ENCODE results near the gene RNLS. TPM values are rescaled to one million over a fixed set of nuclear protein-coding genes. Genes with fewer than 3 reads are reported as not detected.

The RNLS gene
- total RNA-seq, 1 experiment from 2014 or later, result 8.1 TPM

GRCh38 chr10:88466786-88467185 is 116.3 kb downstream of the RNLS start:
- no peaks in the 10 kb centered on the region for H3K36me3 ChIP-seq (ENCODE audit: insufficient read depth, low read length, poor library complexity, severe bottlenecking)
- no TSS peak for BruUV-seq (replicated peaks)
- H3K9me3 ChIP-seq (ENCODE audit: low read depth, low read length, poor library complexity, severe bottlenecking), result no peaks in the 10 kb centered on the region
- POLR2A ChIA-PET (ENCODE audit: low non-redundant PET), result no interaction called here
- H3K27ac ChIP-seq (ENCODE audit: low read depth, low read length, poor library complexity, severe bottlenecking), result no peak overlapping the region
- CTCF ChIA-PET, result interaction anchor here (0.5 kb wide), 1 partner anchor 337 kb away, joined by 6 read pairs; no protein-coding TSS in a partner anchor
- intact Hi-C loops (cut with micrococcal nuclease; ENCODE audit: unreplicated experiment), result no loop called here
- no peaks in the 10 kb centered on the region for H3K27me3 ChIP-seq (replicated peaks; ENCODE audit: insufficient read depth, low read depth, low read length, poor library complexity)
- no peak overlapping the region for H3K4me3 ChIP-seq (ENCODE audit: low read depth, low read length, poor library complexity, severe bottlenecking)
- TF ChIP-seq EZH2 (IDR thresholded peaks at IDR 0.05; ENCODE audit: borderline replicate concordance, low read depth, low read length, poor library complexity, severe bottlenecking) (no peak), CTCF (conservative IDR thresholded peaks at IDR 0.05; ENCODE audit: low read depth, low read length) (no peak)
- DNase-seq (ENCODE audit: low spot score), result no peak
- no peaks in the 10 kb centered on the region for H3K4me1 ChIP-seq (ENCODE audit: insufficient read depth, low read length, poor library complexity, severe bottlenecking)

- Histone ChIP-seq H3K9me3 (ENCODE audit: low read depth, low read length, poor library complexity, severe bottlenecking) (no peaks in the 10 kb centered on the region), H3K27me3 (replicated peaks; ENCODE audit: insufficient read depth, low read depth, low read length, poor library complexity) (no peaks in the 10 kb centered on the region), H3K27ac (ENCODE audit: low read depth, low read length, poor library complexity, severe bottlenecking) (no peak overlapping the region), H3K4me1 (ENCODE audit: insufficient read depth, low read length, poor library complexity, severe bottlenecking) (no peaks in the 10 kb centered on the region), H3K36me3 (ENCODE audit: insufficient read depth, low read length, poor library complexity, severe bottlenecking) (no peaks in the 10 kb centered on the region), H3K4me3 (ENCODE audit: low read depth, low read length, poor library complexity, severe bottlenecking) (no peak overlapping the region)
- TF ChIP-seq EZH2 (IDR thresholded peaks at IDR 0.05; ENCODE audit: borderline replicate concordance, low read depth, low read length, poor library complexity, severe bottlenecking) (no peak), CTCF (conservative IDR thresholded peaks at IDR 0.05; ENCODE audit: low read depth, low read length) (no peak)
- ChIA-PET POLR2A (ENCODE audit: low non-redundant PET) (no interaction called here), CTCF (no interaction called here)
- no TSS peak for BruUV-seq (replicated peaks)
- no peak for DNase-seq (ENCODE audit: low spot score)
- intact Hi-C loops (cut with micrococcal nuclease; ENCODE audit: unreplicated experiment), result no loop called here
These were observed 117.4 kb downstream of the RNLS start for GRCh38 chr10:88465765-88466164.

GRCh38 chr10:88463811-88464210 is 119.3 kb downstream of the RNLS start:
- DNase-seq (ENCODE audit: low spot score), result no peak
- intact Hi-C loops (cut with micrococcal nuclease; ENCODE audit: unreplicated experiment), result no loop called here
- POLR2A ChIA-PET (ENCODE audit: low non-redundant PET), result no interaction called here
- Histone ChIP-seq H3K27ac (ENCODE audit: low read depth, low read length, poor library complexity, severe bottlenecking) (no peak overlapping the region), H3K27me3 (replicated peaks; ENCODE audit: insufficient read depth, low read depth, low read length, poor library complexity) (no peaks in the 10 kb centered on the region), H3K4me1 (ENCODE audit: insufficient read depth, low read length, poor library complexity, severe bottlenecking) (no peaks in the 10 kb centered on the region), H3K9me3 (ENCODE audit: low read depth, low read length, poor library complexity, severe bottlenecking) (no peaks in the 10 kb centered on the region), H3K36me3 (ENCODE audit: insufficient read depth, low read length, poor library complexity, severe bottlenecking) (no peaks in the 10 kb centered on the region), H3K4me3 (ENCODE audit: low read depth, low read length, poor library complexity, severe bottlenecking) (no peak overlapping the region)
- CTCF ChIA-PET, result no interaction called here
- no TSS peak for BruUV-seq (replicated peaks)
- TF ChIP-seq CTCF (conservative IDR thresholded peaks at IDR 0.05; ENCODE audit: low read depth, low read length), result no peak
- no peak for TF ChIP-seq EZH2 (IDR thresholded peaks at IDR 0.05; ENCODE audit: borderline replicate concordance, low read depth, low read length, poor library complexity, severe bottlenecking)

Data from A673 (cell line).